Measurements from ENCODE around the gene IQSEC1.

Gene IQSEC1

GRCh38 chr3:12967606-12968351 lies 105.5 kb downstream of the IQSEC1 start:
- H3K18ac ChIP-seq (ENCODE audit: low read length), result peak overlapping the region; percentile 95
- H3K36me3 ChIP-seq (replicated peaks in 1 of 2; ENCODE audit: control insufficient read depth in 2 of 2, insufficient read depth in 2 of 2, low read length in 2 of 2), result no peaks in the 10 kb centered on the region
- H2BK120ac ChIP-seq (ENCODE audit: low read depth, low read length), result no peak overlapping the region
- H4K8ac ChIP-seq (ENCODE audit: low read depth, low read length), result peak overlapping the region; percentile 27
- peak overlapping the region; percentile 94 for H3K23ac ChIP-seq (ENCODE audit: low read depth, low read length, poor library complexity)
- peak overlapping the region; percentile 77 for H2AFZ ChIP-seq (ENCODE audit: low read length)
- no peak overlapping the region for H4K91ac ChIP-seq (ENCODE audit: low read depth, low read length, poor library complexity)
- no peak overlapping the region for H2BK5ac ChIP-seq (ENCODE audit: low read length)
- no peak overlapping the region for H3K4ac ChIP-seq (ENCODE audit: low read length)
- no peak overlapping the region for H3K14ac ChIP-seq (ENCODE audit: low read length)
- H3K4me3 ChIP-seq (ENCODE audit: low read length in 2 of 2), result peak overlapping the region; percentile 81 to 86
- H3K27me3 ChIP-seq (ENCODE audit: control insufficient read depth in 3 of 3, insufficient read depth in 3 of 3, low read depth in 1 of 3, low read length in 3 of 3), result no peaks in the 10 kb centered on the region
- no peak overlapping the region for H3K27ac ChIP-seq (replicated peaks; ENCODE audit: low read length)
- peak overlapping the region; percentile 74 for H2AK5ac ChIP-seq (ENCODE audit: low read depth, low read length)
- H3K9ac ChIP-seq (ENCODE audit: low read depth, low read length, poor library complexity), result peak overlapping the region; percentile 88
- DNase-seq (ENCODE audit: low spot score), result peak; percentile 85
- no CpG with 5 or more reads among the region's 64 CpGs for WGBS, 2 donors (ENCODE audit: extremely low coverage in 2 of 2, insufficient read length in 2 of 2, insufficient replicate concordance in 1 of 2)
- H2BK12ac ChIP-seq (ENCODE audit: low read length), result no peak overlapping the region
- peaks cover 5% of the 10 kb centered on the region for H3K79me1 ChIP-seq (ENCODE audit: low read depth, low read length)
- H3K9me3 ChIP-seq (replicated peaks in 1 of 2; ENCODE audit: control insufficient read depth in 2 of 2, insufficient read depth in 1 of 2, low read depth in 1 of 2, low read length in 2 of 2), result no peaks in the 10 kb centered on the region
- H3K4me2 ChIP-seq (ENCODE audit: insufficient read depth, low read length, poor library complexity, severe bottlenecking), result peak overlapping the region; percentile 90
- peaks cover 19 to 25% of the 10 kb centered on the region in 2 donors for H3K4me1 ChIP-seq (ENCODE audit: control insufficient read depth in 2 of 2, insufficient read depth in 1 of 2, low read depth in 1 of 2, low read length in 2 of 2)
- H2BK15ac ChIP-seq (ENCODE audit: low read length), result peak overlapping the region; percentile 60

- peaks cover 19 to 25% of the 10 kb centered on the region in 2 donors for H3K4me1 ChIP-seq (ENCODE audit: control insufficient read depth in 2 of 2, insufficient read depth in 1 of 2, low read depth in 1 of 2, low read length in 2 of 2)
- no peak overlapping the region for H4K8ac ChIP-seq (ENCODE audit: low read depth, low read length)
- no peak overlapping the region for H3K27ac ChIP-seq (replicated peaks; ENCODE audit: low read length)
- no peaks in the 10 kb centered on the region for H3K36me3 ChIP-seq (replicated peaks in 1 of 2; ENCODE audit: control insufficient read depth in 2 of 2, insufficient read depth in 2 of 2, low read length in 2 of 2)
- no peaks in the 10 kb centered on the region for H3K9me3 ChIP-seq (replicated peaks in 1 of 2; ENCODE audit: control insufficient read depth in 2 of 2, insufficient read depth in 1 of 2, low read depth in 1 of 2, low read length in 2 of 2)
- H2BK5ac ChIP-seq (ENCODE audit: low read length), result peak overlapping the region; percentile 32
- peak overlapping the region; percentile 61 for H3K4ac ChIP-seq (ENCODE audit: low read length)
- peak overlapping the region; percentile 94 for H3K23ac ChIP-seq (ENCODE audit: low read depth, low read length, poor library complexity)
- H2BK120ac ChIP-seq (ENCODE audit: low read depth, low read length), result no peak overlapping the region
- H2AFZ ChIP-seq (ENCODE audit: low read length), result peak overlapping the region; percentile 77
- peak overlapping the region; percentile 90 for H3K4me2 ChIP-seq (ENCODE audit: insufficient read depth, low read length, poor library complexity, severe bottlenecking)
- H2BK12ac ChIP-seq (ENCODE audit: low read length), result peak overlapping the region; percentile 69
- no peak for DNase-seq (ENCODE audit: low spot score)
- H3K18ac ChIP-seq (ENCODE audit: low read length), result peak overlapping the region; percentile 95
- peak overlapping the region; percentile 81 for H2AK5ac ChIP-seq (ENCODE audit: low read depth, low read length)
- H3K9ac ChIP-seq (ENCODE audit: low read depth, low read length, poor library complexity), result peak overlapping the region; percentile 88
- peak overlapping the region; percentile 85 for H3K14ac ChIP-seq (ENCODE audit: low read length)
- H2BK15ac ChIP-seq (ENCODE audit: low read length), result no peak overlapping the region
- H3K27me3 ChIP-seq (ENCODE audit: control insufficient read depth in 3 of 3, insufficient read depth in 3 of 3, low read depth in 1 of 3, low read length in 3 of 3), result no peaks in the 10 kb centered on the region
- peak overlapping the region; percentile 56 for H4K91ac ChIP-seq (ENCODE audit: low read depth, low read length, poor library complexity)
- H3K4me3 ChIP-seq (ENCODE audit: low read length in 2 of 2), result peak overlapping the region; percentile 81 to 86
- peaks cover 5% of the 10 kb centered on the region for H3K79me1 ChIP-seq (ENCODE audit: low read depth, low read length)
- WGBS, 2 donors (ENCODE audit: extremely low coverage in 2 of 2, insufficient read length in 2 of 2, insufficient replicate concordance in 1 of 2), result no CpG with 5 or more reads among the region's 56 CpGs
These were observed 106.2 kb downstream of the IQSEC1 start for GRCh38 chr3:12966847-12967605.

GRCh38 chr3:12965999-12966846 lies 107.0 kb downstream of the IQSEC1 start:
- no peak overlapping the region for H3K23ac ChIP-seq (ENCODE audit: low read depth, low read length, poor library complexity)
- H3K4me1 ChIP-seq (ENCODE audit: control insufficient read depth in 2 of 2, insufficient read depth in 1 of 2, low read depth in 1 of 2, low read length in 2 of 2), result peaks cover 19 to 25% of the 10 kb centered on the region in 2 donors
- H2BK120ac ChIP-seq (ENCODE audit: low read depth, low read length), result no peak overlapping the region
- H3K36me3 ChIP-seq (replicated peaks in 1 of 2; ENCODE audit: control insufficient read depth in 2 of 2, insufficient read depth in 2 of 2, low read length in 2 of 2), result no peaks in the 10 kb centered on the region
- WGBS, 2 donors (ENCODE audit: extremely low coverage in 2 of 2, insufficient read length in 2 of 2, insufficient replicate concordance in 1 of 2), result no CpG with 5 or more reads among the region's 11 CpGs
- peaks cover 5% of the 10 kb centered on the region for H3K79me1 ChIP-seq (ENCODE audit: low read depth, low read length)
- H3K4ac ChIP-seq (ENCODE audit: low read length), result no peak overlapping the region
- H2AK5ac ChIP-seq (ENCODE audit: low read depth, low read length), result peak overlapping the region; percentile 7
- H3K27me3 ChIP-seq (ENCODE audit: control insufficient read depth in 3 of 3, insufficient read depth in 3 of 3, low read depth in 1 of 3, low read length in 3 of 3), result no peaks in the 10 kb centered on the region
- H3K9me3 ChIP-seq (replicated peaks in 1 of 2; ENCODE audit: control insufficient read depth in 2 of 2, insufficient read depth in 1 of 2, low read depth in 1 of 2, low read length in 2 of 2), result no peaks in the 10 kb centered on the region
- no peak overlapping the region for H2BK5ac ChIP-seq (ENCODE audit: low read length)
- no peak overlapping the region for H2AFZ ChIP-seq (ENCODE audit: low read length)
- no peak overlapping the region for H3K27ac ChIP-seq (replicated peaks; ENCODE audit: low read length)
- peak overlapping the region; percentile 81 to 86 for H3K4me3 ChIP-seq (ENCODE audit: low read length in 2 of 2)
- H3K4me2 ChIP-seq (ENCODE audit: insufficient read depth, low read length, poor library complexity, severe bottlenecking), result peak overlapping the region; percentile 90
- peak overlapping the region; percentile 88 for H3K9ac ChIP-seq (ENCODE audit: low read depth, low read length, poor library complexity)
- H4K8ac ChIP-seq (ENCODE audit: low read depth, low read length), result no peak overlapping the region
- no peak overlapping the region for H2BK12ac ChIP-seq (ENCODE audit: low read length)
- H3K18ac ChIP-seq (ENCODE audit: low read length), result no peak overlapping the region
- no peak for DNase-seq (ENCODE audit: low spot score)
- H4K91ac ChIP-seq (ENCODE audit: low read depth, low read length, poor library complexity), result no peak overlapping the region
- no peak overlapping the region for H2BK15ac ChIP-seq (ENCODE audit: low read length)
- no peak overlapping the region for H3K14ac ChIP-seq (ENCODE audit: low read length)
